Measurements from ENCODE around the gene SCGB1C1.

GRCh38 chr11:197741-198235, 4.9 kb downstream of the SCGB1C1 start:
- no peak for TF ChIP-seq ZBTB33 (IDR thresholded peaks at IDR 0.05)
- TF ChIP-seq CBFB (IDR thresholded peaks at IDR 0.05; ENCODE audit: low read depth), result no peak
- TF ChIP-seq CTCF (IDR thresholded peaks at IDR 0.05 in 2 of 3, conservative IDR thresholded peaks at IDR 0.05 in 1 of 3; ENCODE audit: control insufficient read depth in 2 of 3, extremely low read depth in 1 of 3, insufficient read depth in 1 of 3, low read depth in 3 of 3, low read length in 3 of 3), result no peak
- no peak for TF ChIP-seq EZH2 (IDR thresholded peaks at IDR 0.05; ENCODE audit: borderline replicate concordance, control insufficient read depth, low read depth, low read length)
